ENCODE results near the gene BOLL.
A peak's percentile ranks its signal among the peaks of the same experiment; 100 is the strongest.
"Not testable (repeated sequence)": the region's sequence is repeated elsewhere in the genome, so short reads cannot be mapped to it uniquely, and the experiment has no call there.

The BOLL gene

GRCh38 chr2:197784956-197785941 is at the start of gene BOLL:
TSS of gene BOLL (minus strand) at chr2:197785319. CDS start at chr2:197781850, 3,469 bp downstream.
- Mint-ChIP-seq H3K36me3 (ENCODE audit: low read depth) (no peaks in the 10 kb centered on the region), H3K4me1 (no peaks in the 10 kb centered on the region), H3K4me3 (peak within 1 kb of the TSS in 1 of 3 experiments; percentile 44), H3K9me3 (no peaks in the 10 kb centered on the region), H3K27ac (no peak within 1 kb of the TSS), H3K27me3 (ENCODE audit: low read depth) (peaks cover 13% of the 10 kb centered on the region)
- TF ChIP-seq CTCF (IDR thresholded peaks at IDR 0.05; ENCODE audit: unreplicated experiment in 3 of 3) = no peak

GRCh38 chr2:197834771-197835170 is 49.7 kb upstream of the BOLL start:
- Mint-ChIP-seq H3K9me3 (peaks cover 29% of the 10 kb centered on the region), H3K27ac (peak overlapping the region in 1 of 3 experiments; percentile 26), H3K4me1 (peaks cover 28% of the 10 kb centered on the region)
- not testable (repeated sequence) for H3K4me3 Mint-ChIP-seq; H3K36me3 Mint-ChIP-seq (ENCODE audit: low read depth); H3K27me3 Mint-ChIP-seq (ENCODE audit: low read depth)

- H3K4me3 Mint-ChIP-seq = no peak overlapping the region
- H3K36me3 Mint-ChIP-seq (ENCODE audit: low read depth) = peaks cover 7% of the 10 kb centered on the region
- H3K27me3 Mint-ChIP-seq (ENCODE audit: low read depth) = no peaks in the 10 kb centered on the region
- H3K9me3 Mint-ChIP-seq = peaks cover 22% of the 10 kb centered on the region
- TF ChIP-seq CTCF (IDR thresholded peaks at IDR 0.05; ENCODE audit: unreplicated experiment in 3 of 3) = no peak
- H3K4me1 Mint-ChIP-seq = peaks cover 6% of the 10 kb centered on the region
- H3K27ac Mint-ChIP-seq = no peak overlapping the region
Observed at GRCh38 chr2:197828464-197829135, 43.5 kb upstream of the BOLL start.

- no peaks in the 10 kb centered on the region for H3K27me3 Mint-ChIP-seq (ENCODE audit: low read depth)
- TF ChIP-seq CTCF (IDR thresholded peaks at IDR 0.05; ENCODE audit: unreplicated experiment in 3 of 3) = no peak
- H3K9me3 Mint-ChIP-seq = peaks cover 20% of the 10 kb centered on the region
- H3K36me3 Mint-ChIP-seq (ENCODE audit: low read depth) = peaks cover 7% of the 10 kb centered on the region
- H3K4me3 Mint-ChIP-seq = no peak overlapping the region
- H3K4me1 Mint-ChIP-seq = peaks cover 7% of the 10 kb centered on the region
- H3K27ac Mint-ChIP-seq = peak overlapping the region in 1 of 3 experiments; percentile 34
Observed at GRCh38 chr2:197827618-197828017, 42.5 kb upstream of the BOLL start.

GRCh38 chr2:197822333-197822732 is 37.2 kb upstream of the BOLL start:
- Mint-ChIP-seq H3K4me3 (no peak overlapping the region), H3K36me3 (ENCODE audit: low read depth) (no peaks in the 10 kb centered on the region), H3K4me1 (peaks cover 15% of the 10 kb centered on the region), H3K9me3 (no peaks in the 10 kb centered on the region), H3K27ac (peak overlapping the region in 2 of 3 experiments; percentile 22 to 28), H3K27me3 (ENCODE audit: low read depth) (peaks cover 4% of the 10 kb centered on the region)
- TF ChIP-seq CTCF (IDR thresholded peaks at IDR 0.05; ENCODE audit: unreplicated experiment in 3 of 3) = no peak

GRCh38 chr2:197821550-197822289 is 36.6 kb upstream of the BOLL start:
- Mint-ChIP-seq H3K4me3 (no peak overlapping the region), H3K4me1 (peaks cover 14% of the 10 kb centered on the region), H3K27me3 (ENCODE audit: low read depth) (peaks cover 4% of the 10 kb centered on the region), H3K27ac (peak overlapping the region in 1 of 3 experiments; percentile 28), H3K36me3 (ENCODE audit: low read depth) (no peaks in the 10 kb centered on the region), H3K9me3 (no peaks in the 10 kb centered on the region)
- no peak for TF ChIP-seq CTCF (IDR thresholded peaks at IDR 0.05; ENCODE audit: unreplicated experiment in 3 of 3)

Measured in nephron (organoid).